AG09319 (cell line): ENCODE results near the gene PARP3.
"Not testable (repeated sequence)": the region's sequence is repeated elsewhere in the genome, so short reads cannot be mapped to it uniquely, and the experiment has no call there.

Experiments used
- DNase-seq: peaks from one replicate; pipeline ENCODE4 v3.0.0-alpha.2; 2010; ENCODE audit warnings: low read depth; ENCODE audit errors: extremely low read depth
- TF ChIP-seq, protein P1 (sequence below): IDR thresholded peaks from 2 replicates; pipeline ENCODE4 v1.5.1; 2011; ENCODE audit warnings: low read depth, mild to moderate bottlenecking, inconsistent platforms, low read length, moderate library complexity

The PARP3 gene

DNA sequence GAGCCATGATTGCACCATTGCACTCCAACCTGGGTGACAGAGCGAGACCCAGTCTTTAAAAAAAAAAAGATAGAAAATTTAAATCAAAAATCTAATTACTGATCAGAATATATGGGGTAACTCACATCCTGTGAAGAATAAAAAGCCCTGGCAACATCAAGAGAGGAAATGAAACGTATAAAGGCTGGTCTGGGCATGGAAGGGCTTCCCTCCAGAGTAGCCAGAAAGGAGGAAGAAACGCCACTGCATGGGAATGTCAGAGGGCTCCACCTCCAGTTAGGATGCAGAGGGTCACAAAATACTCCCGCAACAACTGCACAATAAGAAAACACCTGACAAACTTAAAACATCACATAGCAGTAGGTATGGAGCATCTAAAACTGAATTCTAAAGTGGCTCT lies 34.1 kb upstream of the PARP3 start:
- DNase-seq, result no peak
- TF ChIP-seq, protein P1, sequence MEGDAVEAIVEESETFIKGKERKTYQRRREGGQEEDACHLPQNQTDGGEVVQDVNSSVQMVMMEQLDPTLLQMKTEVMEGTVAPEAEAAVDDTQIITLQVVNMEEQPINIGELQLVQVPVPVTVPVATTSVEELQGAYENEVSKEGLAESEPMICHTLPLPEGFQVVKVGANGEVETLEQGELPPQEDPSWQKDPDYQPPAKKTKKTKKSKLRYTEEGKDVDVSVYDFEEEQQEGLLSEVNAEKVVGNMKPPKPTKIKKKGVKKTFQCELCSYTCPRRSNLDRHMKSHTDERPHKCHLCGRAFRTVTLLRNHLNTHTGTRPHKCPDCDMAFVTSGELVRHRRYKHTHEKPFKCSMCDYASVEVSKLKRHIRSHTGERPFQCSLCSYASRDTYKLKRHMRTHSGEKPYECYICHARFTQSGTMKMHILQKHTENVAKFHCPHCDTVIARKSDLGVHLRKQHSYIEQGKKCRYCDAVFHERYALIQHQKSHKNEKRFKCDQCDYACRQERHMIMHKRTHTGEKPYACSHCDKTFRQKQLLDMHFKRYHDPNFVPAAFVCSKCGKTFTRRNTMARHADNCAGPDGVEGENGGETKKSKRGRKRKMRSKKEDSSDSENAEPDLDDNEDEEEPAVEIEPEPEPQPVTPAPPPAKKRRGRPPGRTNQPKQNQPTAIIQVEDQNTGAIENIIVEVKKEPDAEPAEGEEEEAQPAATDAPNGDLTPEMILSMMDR, result no peak

DNA sequence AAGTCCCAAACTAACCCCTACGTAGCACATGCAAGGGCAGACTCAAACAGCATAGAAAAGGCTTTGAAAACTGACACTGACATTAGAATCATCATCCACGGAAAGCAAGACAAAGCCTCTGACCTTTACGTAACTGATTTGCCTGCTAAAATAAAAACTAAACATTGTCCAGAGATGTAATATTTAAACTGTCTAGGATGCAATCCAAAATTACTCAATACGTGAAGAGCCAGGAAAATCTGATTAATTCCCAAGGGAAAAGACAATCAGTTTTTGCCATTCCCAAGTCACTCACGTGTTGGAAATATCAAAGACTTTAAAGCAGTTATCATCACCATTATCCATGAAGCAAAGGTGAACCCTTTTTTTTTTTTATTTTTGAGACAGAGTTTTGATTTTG lies 25.7 kb upstream of the PARP3 start:
- TF ChIP-seq, protein P1, result no peak
- DNase-seq, result no peak

DNA sequence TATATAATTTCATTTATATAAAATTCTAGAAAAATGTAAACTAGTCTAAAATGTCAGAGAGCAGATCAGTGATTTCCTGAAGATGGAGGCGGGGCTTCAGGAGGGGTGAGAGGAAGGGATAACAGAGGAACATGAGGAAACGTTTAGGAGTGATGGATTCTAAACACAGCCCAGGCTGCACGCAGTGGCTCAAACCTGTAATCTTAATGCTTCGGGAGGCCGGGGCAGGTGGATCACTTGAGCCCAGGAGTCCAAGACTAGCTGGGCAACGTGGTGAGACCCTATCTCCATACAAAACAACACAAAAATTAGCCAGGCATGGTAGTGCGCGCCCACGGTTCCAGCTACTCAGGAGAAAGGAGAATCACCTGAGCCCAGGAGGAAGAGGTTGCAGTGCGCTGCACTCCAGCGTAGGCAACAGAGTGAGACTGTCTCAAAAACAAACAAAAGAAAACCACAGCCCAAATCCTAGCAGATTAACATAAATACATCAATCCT lies 21.0 kb upstream of the PARP3 start:
- TF ChIP-seq, protein P1, result no peak
- DNase-seq, result no peak

DNA sequence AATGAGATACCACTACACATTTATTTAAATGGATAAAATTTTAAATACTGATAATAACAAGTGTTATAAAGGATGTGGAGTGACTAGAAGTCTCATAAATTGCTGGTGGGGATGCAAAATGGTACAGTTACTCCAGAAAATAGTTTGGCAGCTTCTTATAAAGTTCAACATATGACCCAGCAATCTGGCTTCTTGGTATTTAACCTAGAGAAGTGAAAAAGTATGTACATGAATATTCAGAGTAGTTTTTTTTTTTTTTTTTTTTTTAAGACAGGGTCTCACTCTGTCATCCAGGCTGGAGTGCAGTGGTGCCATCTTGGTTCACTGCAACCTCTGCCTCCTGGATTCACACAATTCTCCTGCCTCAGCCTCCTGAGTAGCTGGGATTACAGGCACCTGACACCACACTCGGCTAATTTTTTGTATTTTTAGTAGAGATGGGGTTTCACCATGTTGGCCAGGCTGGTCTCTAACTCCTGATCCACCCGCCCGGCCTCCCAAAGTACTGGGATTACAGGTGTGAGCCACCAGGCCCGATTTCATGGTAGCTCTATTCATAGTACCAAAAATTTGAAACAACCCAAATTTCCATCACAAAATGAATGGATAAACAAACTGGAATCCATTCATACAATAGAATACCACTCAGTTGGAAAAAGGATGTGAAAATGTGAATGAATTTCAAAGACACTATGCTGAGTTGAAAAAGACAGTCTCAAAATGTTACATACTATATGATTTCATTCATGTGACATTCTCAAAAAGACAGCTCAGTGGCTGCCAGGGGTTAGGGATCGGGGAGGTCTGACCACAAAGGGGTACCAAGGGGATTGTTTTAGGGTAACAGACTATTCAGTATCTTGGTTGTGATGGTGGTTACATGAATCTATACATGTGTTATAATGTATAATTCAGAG lies 14.8 kb upstream of the PARP3 start:
- DNase-seq, result no peak
- TF ChIP-seq, protein P1, result no peak

DNA sequence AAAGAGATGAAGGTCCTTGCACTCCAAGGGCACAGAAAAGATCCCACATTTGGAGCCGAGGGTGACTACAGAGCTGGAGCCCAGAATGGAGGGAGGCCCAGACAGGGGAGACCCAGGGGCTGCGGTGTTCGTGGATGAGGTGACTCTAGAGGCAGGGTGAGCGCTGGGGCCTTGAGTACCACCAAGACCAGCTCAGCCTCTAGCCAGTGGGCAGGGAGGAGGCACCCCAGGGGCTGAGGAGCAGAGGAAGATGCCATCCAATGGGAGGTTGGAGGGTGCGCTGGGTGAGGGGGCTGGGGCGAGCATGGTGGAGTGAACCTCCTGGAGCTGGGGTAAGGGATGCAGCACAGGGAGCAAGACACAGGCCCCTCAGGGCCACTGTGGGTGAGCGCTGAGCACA lies 13.7 kb upstream of the PARP3 start:
- TF ChIP-seq, protein P1, result no peak

DNA sequence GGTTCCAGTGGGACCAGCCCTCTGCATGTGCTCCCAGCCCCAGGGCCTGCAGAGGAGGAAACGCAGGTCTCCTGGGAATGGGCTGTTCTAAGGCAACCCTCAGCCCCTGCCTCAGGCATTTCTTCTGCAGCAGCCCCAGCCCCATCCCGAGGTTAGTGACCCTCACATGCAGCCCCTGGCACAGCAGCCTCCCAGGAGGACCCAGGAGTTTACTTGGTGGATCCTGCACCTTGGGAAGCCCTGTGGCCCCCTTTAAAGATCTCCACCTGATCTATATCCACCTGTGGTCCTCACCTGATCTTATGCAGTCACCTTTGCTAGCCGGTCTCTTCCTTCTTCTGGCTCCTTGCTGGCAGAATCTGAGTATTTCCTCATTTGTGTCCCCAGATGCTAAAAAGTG lies 13.2 kb upstream of the PARP3 start:
- DNase-seq, result not testable (repeated sequence)

More for the DNA sequence above, 13.7 kb upstream of the PARP3 start:
- DNase-seq, result no peak

DNA sequence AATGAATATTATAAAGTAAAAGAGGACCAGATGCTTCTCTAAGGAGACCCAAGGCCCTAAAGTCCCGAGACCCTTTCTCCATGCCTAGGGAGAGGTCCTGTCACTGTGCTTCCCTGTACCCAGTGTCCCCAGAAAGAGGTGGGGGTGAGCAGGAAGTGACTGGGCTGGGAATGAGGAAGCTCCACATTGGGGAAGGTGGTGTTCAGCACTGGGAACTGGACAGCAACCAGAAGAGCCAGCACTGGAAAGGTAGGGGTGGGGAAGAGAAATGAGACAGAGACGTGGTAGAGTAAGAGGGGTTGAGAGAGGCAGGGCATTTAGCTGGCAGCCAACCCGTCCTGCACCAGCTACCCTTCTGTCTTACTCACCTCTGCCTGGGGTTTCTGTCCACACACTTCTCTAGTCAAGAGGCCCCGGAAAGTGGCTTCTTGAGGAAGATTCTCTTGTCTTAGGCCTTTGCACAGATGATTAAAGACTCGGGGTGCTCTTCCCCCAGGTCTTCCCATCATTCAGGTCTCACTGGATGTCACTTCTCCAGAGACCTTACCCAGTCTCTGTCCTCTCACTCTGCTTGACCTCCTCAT lies 12.7 kb upstream of the PARP3 start:
- no peak for DNase-seq
- TF ChIP-seq, protein P1, result no peak
